T-cell (primary cell): ENCODE measurements around the gene TM7SF3. TPM values are rescaled to one million over a fixed set of nuclear protein-coding genes. Genes with fewer than 3 reads are reported as not detected.

Source experiments
- ATAC-seq, 4 experiments: fragments of 200-7000 bp in 3 of 4; fragments of 150-1000 bp in 1 of 4; cut with Tn5 transposase; replicated peaks in 1 of 4; 1 replicate in 3 of 4; 2 replicates in 1 of 4; pipeline ENCODE4 v1.10.0; 2021; ENCODE audit warnings: moderate library complexity in 3 of 4, mild to moderate bottlenecking in 2 of 4, moderate number of reproducible peaks in 1 of 4
- CTCF ChIA-PET, 2 donors: fragments of 300-600 bp; sonication (Branson Sonifier 250); formaldehyde crosslinking; loops; one replicate each; lab custom pipeline; 2022; ENCODE audit warnings: antibody characterized with exemption in 2 of 2; lab: Charles Lee
- POLR2A ChIA-PET, 2 donors: fragments of 300-600 bp; sonication (Branson Sonifier 250); formaldehyde crosslinking; loops; one replicate each; lab custom pipeline; 2022; ENCODE audit warnings: antibody characterized with exemption in 2 of 2; lab: Charles Lee
- DNase-seq, 35 experiments: peaks; one replicate each; pipeline versions ENCODE4 v3.0.0 to v3.0.0-alpha.2; 2013 to 2023
- H3K27ac ChIP-seq: one replicate; pipeline ENCODE4 v1.5.1; 2013; ENCODE audit warnings: low read length
- H3K27me3 ChIP-seq, 2 experiments: replicated peaks in 1 of 2; 1 replicate in 1 of 2; 2 replicates in 1 of 2; pipeline versions ENCODE4 v1.6.1 to v1.7.0; 2013; ENCODE audit warnings: low read length in 1 of 2, mixed read lengths in 1 of 2; ENCODE audit not compliant: control insufficient read depth in 2 of 2, insufficient read depth in 2 of 2; ENCODE audit errors: extremely low read depth in 1 of 2
- H3K36me3 ChIP-seq, 2 donors: 1 replicate in 1 of 2; 2 replicates in 1 of 2; pipeline versions ENCODE4 v1.6.1 to v1.7.0; 2013; ENCODE audit warnings: low read length in 1 of 2; ENCODE audit not compliant: control insufficient read depth in 2 of 2, insufficient read depth in 1 of 2; ENCODE audit errors: extremely low read depth in 1 of 2
- H3K4me1 ChIP-seq, 2 experiments: 1 replicate in 1 of 2; 2 replicates in 1 of 2; pipeline versions ENCODE4 v1.6.1 to v1.7.0; 2013; ENCODE audit warnings: low read length in 2 of 2, mixed read lengths in 1 of 2; ENCODE audit not compliant: insufficient read depth in 2 of 2, control insufficient read depth in 1 of 2; ENCODE audit errors: extremely low read depth in 1 of 2
- H3K4me3 ChIP-seq, 2 donors: 1 replicate in 1 of 2; 2 replicates in 1 of 2; pipeline versions ENCODE4 v1.5.1 to v1.7.0; 2013; ENCODE audit warnings: mild to moderate bottlenecking in 2 of 2, low read length in 1 of 2, moderate library complexity in 1 of 2; ENCODE audit not compliant: control insufficient read depth in 1 of 2; ENCODE audit errors: extremely low read depth in 1 of 2
- H3K9me3 ChIP-seq: 2 replicates; pipeline ENCODE4 v1.7.0; 2013
- H3K27ac Mint-ChIP-seq, 2 donors: one replicate each; pipeline ENCODE4 v1.8.0; 2020 to 2021; ENCODE audit warnings: mild to moderate bottlenecking in 2 of 2, mixed read lengths in 2 of 2
- H3K27me3 Mint-ChIP-seq, 2 donors: one replicate each; pipeline ENCODE4 v1.8.0; 2021 to 2022; ENCODE audit warnings: mixed read lengths in 2 of 2
- H3K36me3 Mint-ChIP-seq: one replicate; pipeline ENCODE4 v1.8.0; 2021; ENCODE audit warnings: mixed read lengths
- H3K4me1 Mint-ChIP-seq, 3 donors: one replicate each; pipeline ENCODE4 v1.8.0; 2020 to 2022; ENCODE audit warnings: mixed read lengths in 3 of 3, mild to moderate bottlenecking in 1 of 3
- H3K4me3 Mint-ChIP-seq, 3 donors: one replicate each; pipeline ENCODE4 v1.8.0; 2020 to 2022; ENCODE audit warnings: mild to moderate bottlenecking in 3 of 3, mixed read lengths in 3 of 3, moderate library complexity in 3 of 3
- H3K9me3 Mint-ChIP-seq, 3 donors: one replicate each; pipeline ENCODE4 v1.8.0; 2020 to 2022; ENCODE audit warnings: mixed read lengths in 3 of 3
- WGBS: methylation state at CpG from one replicate; pipeline ENCODE4 v1.1.5; 2013; ENCODE audit warnings: missing lambda C conversion rate; ENCODE audit not compliant: insufficient coverage; 5-methylcytosine and 5-hydroxymethylcytosine counted together
- total RNA-seq, 35 experiments: library from RNA in 6 of 35; stranded (reverse) in 6 of 35; fragments of 120-200 nt in 1 of 35; gene quantifications; one replicate each; pipeline versions ENCODE4 v1.2.1 to v1.2.4 and lab custom pipeline; 2013 to 2026

TM7SF3 gene
- total RNA-seq, 5 donors from 2014 or later (not counting 1 experiment from before 2014, with no cell fraction given) = 24.9 to 30.6 (median 26.8) TPM

DNA sequence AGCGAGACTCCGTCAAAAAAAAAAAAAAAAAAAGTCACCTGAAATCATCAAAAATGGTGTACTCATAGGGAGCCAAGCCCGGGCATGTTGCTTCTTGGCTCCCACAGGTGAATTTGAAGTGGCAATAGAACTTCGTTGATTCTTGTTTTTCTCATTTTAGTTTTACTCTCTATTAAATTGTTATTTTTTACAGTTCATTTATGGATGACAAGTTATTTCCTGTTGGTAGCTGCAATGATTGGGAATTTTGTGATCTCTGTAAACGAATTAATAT, 1.3 kb downstream of the TM7SF3 start:
- Histone ChIP-seq H3K27ac (no peak overlapping the region), H3K4me1 (peaks cover 25 to 28% of the 10 kb centered on the region in 2 experiments), H3K36me3 (no peaks in the 10 kb centered on the region), H3K4me3 (no peak overlapping the region), H3K9me3 (no peaks in the 10 kb centered on the region), H3K27me3 (no peaks in the 10 kb centered on the region)
- ATAC-seq (no peak), DNase-seq (no peak)
- Mint-ChIP-seq H3K4me3 (peak overlapping the region; percentile 82 to 94 (median 91)), H3K4me1 (peaks cover 57 to 61% (median 59%) of the 10 kb centered on the region in 3 donors), H3K27ac (no peak overlapping the region), H3K36me3 (peaks cover 16% of the 10 kb centered on the region), H3K27me3 (no peaks in the 10 kb centered on the region), H3K9me3 (no peaks in the 10 kb centered on the region)
- no CpG with 5 or more reads among the region's 5 CpGs for WGBS
- ChIA-PET POLR2A (interaction anchor here in 1 of 2 donors (1.2 kb wide), 1 partner anchor 10 kb away, joined by 3 read pairs; no protein-coding TSS in a partner anchor), CTCF (interaction anchor here in 1 of 2 donors (0.7 to 3.9 kb wide), 4 partner anchors 179 to 292 kb away, joined by 3 to 89 read pairs (median 5); no protein-coding TSS in a partner anchor)

DNA sequence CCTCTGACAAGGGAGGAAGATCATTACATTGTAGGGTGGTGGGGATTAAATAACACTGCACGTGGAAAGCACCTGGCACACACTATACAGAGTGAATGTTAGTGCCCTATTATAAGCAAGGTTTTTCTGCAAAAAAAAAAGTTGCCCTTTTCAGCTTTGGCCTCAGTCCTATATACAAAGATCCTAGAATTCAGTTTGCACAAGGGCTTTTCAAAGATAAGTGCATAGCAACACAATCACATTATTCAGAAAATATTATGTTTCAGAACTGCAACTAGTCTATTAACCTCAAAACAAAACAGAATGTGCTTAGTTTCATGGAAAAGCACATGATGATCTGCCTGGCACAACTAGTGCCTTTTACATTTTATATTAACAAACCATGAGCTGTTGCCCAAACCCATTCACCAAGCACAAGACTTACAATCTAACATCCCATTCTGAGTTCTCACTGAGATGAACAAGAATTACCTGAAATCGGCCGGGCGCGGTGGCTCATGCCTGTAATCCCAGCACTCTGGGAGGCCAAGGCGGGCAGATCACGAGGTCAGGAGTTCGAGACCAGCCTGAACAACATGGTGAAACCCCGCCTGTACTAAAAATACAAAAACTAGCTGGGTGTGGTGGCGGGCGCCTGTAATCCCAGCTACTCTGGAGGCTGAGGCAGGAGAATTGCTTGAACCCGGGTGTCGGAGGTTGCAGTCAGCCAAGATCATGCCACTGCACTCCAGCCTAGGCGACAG, 1.8 kb downstream of the TM7SF3 start:
- DNase-seq (no peak), ATAC-seq (no peak)
- Histone ChIP-seq H3K4me1 (peaks cover 25 to 28% of the 10 kb centered on the region in 2 experiments), H3K27me3 (no peaks in the 10 kb centered on the region), H3K4me3 (no peak overlapping the region), H3K36me3 (no peaks in the 10 kb centered on the region), H3K27ac (no peak overlapping the region), H3K9me3 (no peaks in the 10 kb centered on the region)
- ChIA-PET CTCF (interaction anchor here (0.7 to 3.9 kb wide), 4 partner anchors 101 to 293 kb away, joined by 3 to 89 read pairs (median 5); no protein-coding TSS in a partner anchor), POLR2A (no interaction called here)
- Mint-ChIP-seq H3K27me3 (no peaks in the 10 kb centered on the region), H3K36me3 (peaks cover 16% of the 10 kb centered on the region), H3K27ac (no peak overlapping the region), H3K4me1 (peaks cover 58 to 66% (median 59%) of the 10 kb centered on the region in 3 donors), H3K4me3 (peak overlapping the region; percentile 24 to 82 (median 29)), H3K9me3 (no peaks in the 10 kb centered on the region)
- 97% methylated on average over 10 of the region's 14 CpGs for WGBS

DNA sequence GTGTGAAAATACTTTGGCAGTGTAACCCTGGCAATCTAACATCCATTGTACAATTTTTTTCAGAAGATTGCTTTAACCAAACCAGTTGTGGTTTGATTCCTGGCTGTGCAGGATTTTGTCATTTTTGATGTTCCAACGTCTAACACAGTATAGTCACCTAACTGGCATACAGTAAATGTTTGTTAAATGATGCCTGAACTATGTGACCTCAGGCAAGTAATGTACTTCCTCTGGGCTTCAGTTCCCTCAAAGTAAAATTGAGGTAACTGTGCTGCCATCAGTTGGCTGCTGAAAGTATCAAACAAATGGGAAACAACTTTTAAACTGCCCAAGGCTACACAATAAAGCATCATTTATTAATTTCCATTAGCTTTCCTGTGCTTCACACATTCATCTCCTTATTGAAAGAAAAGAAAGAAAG, 4.3 kb downstream of the TM7SF3 start:
- Histone ChIP-seq H3K27me3 (no peaks in the 10 kb centered on the region), H3K4me3 (no peak overlapping the region), H3K27ac (no peak overlapping the region), H3K4me1 (peaks cover 16 to 22% of the 10 kb centered on the region in 2 experiments), H3K36me3 (no peaks in the 10 kb centered on the region), H3K9me3 (no peaks in the 10 kb centered on the region)
- no peaks in the 10 kb centered on the region for H3K27me3 Mint-ChIP-seq
- no CpG with 5 or more reads among the region's 1 CpG for WGBS
- no peaks in the 10 kb centered on the region for H3K9me3 Mint-ChIP-seq
- peak overlapping the region in 1 of 3 donors; percentile 17 for H3K4me3 Mint-ChIP-seq
- DNase-seq (no peak), ATAC-seq (no peak)
- H3K4me1 Mint-ChIP-seq = peaks cover 56 to 64% (median 57%) of the 10 kb centered on the region in 3 donors
- POLR2A ChIA-PET = no interaction called here
- peaks cover 16% of the 10 kb centered on the region for H3K36me3 Mint-ChIP-seq
- H3K27ac Mint-ChIP-seq = no peak overlapping the region
- CTCF ChIA-PET = interaction anchor here (1.0 to 1.3 kb wide), 2 partner anchors 15 to 86 kb away, joined by 3 to 4 read pairs; no protein-coding TSS in a partner anchor

DNA sequence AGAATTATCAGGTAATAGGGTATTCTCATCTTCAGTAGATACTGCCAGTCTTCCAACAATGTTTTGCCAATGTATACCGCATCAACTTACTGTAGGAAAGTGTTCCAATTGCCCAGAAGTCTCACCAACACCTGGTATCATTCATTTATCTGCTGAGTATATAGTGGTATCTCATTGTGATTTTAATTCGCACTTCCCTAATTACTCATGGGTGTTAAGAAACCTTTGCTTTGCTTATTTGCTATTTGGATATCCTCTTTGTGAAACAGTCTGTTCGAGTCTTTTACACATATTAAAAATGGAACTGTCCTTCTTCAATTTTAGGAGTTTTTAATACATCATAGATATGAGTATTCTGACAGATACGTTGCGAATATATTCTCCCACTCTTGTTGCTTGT, 6.1 kb downstream of the TM7SF3 start:
- H3K36me3 ChIP-seq = peaks cover 0 to 2% of the 10 kb centered on the region in 2 donors
- H3K4me1 Mint-ChIP-seq = peaks cover 47 to 65% (median 53%) of the 10 kb centered on the region in 3 donors
- H3K27ac Mint-ChIP-seq = no peak overlapping the region
- no peaks in the 10 kb centered on the region for H3K27me3 Mint-ChIP-seq
- H3K27ac ChIP-seq = no peak overlapping the region
- peaks cover 5 to 11% of the 10 kb centered on the region in 2 experiments for H3K4me1 ChIP-seq
- POLR2A ChIA-PET = no interaction called here
- no peak overlapping the region for H3K4me3 ChIP-seq
- H3K36me3 Mint-ChIP-seq = peaks cover 16% of the 10 kb centered on the region
- no peak for ATAC-seq
- H3K27me3 ChIP-seq = no peaks in the 10 kb centered on the region
- no peaks in the 10 kb centered on the region for H3K9me3 Mint-ChIP-seq
- DNase-seq = no peak
- H3K9me3 ChIP-seq = no peaks in the 10 kb centered on the region
- WGBS = no CpG with 5 or more reads among the region's 5 CpGs
- CTCF ChIA-PET = no interaction called here
- H3K4me3 Mint-ChIP-seq = no peak overlapping the region

DNA sequence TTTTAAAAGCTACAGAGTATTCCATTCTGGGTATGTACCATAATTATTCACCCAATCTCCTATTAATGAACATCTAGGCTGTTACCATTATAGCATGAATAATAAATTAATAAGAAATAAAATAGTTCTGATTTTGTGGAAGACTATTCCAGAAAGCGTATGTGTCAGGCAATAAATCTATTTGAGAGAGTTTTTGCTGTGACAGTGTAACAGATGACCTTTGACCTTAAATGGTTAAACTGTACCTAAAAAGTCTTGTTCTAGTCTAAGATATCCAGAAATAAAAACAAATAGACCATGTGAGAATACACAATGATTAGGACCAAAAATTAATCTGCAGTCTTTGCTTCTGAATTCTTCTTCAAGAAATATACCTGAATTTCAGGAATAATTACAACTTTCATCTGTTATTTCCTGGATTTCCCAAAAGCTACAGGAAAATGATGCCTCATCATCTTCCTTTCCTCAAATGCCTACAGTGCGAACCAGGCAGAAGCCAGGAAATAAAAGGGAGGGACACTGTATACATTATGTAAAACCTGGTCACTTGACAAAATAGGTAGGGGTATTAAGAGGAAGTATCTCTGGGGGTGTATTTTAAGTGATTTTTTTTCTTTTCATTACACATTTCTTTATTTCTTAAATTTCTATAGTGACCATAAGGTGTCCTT, 7.3 kb downstream of the TM7SF3 start:
- DNase-seq = no peak
- peaks cover 39 to 59% (median 48%) of the 10 kb centered on the region in 3 donors for H3K4me1 Mint-ChIP-seq
- no peak for ATAC-seq
- peaks cover 0 to 2% of the 10 kb centered on the region in 2 donors for H3K36me3 ChIP-seq
- CTCF ChIA-PET = no interaction called here
- no peaks in the 10 kb centered on the region for H3K27me3 Mint-ChIP-seq
- H3K36me3 Mint-ChIP-seq = peaks cover 17% of the 10 kb centered on the region
- no peak overlapping the region for H3K27ac Mint-ChIP-seq
- H3K9me3 ChIP-seq = no peaks in the 10 kb centered on the region
- WGBS = no CpG with 5 or more reads among the region's 2 CpGs
- no peaks in the 10 kb centered on the region for H3K27me3 ChIP-seq
- H3K4me3 ChIP-seq = no peak overlapping the region
- H3K27ac ChIP-seq = no peak overlapping the region
- H3K4me3 Mint-ChIP-seq = no peak overlapping the region
- H3K4me1 ChIP-seq = peaks cover 2 to 5% of the 10 kb centered on the region in 2 experiments
- POLR2A ChIA-PET = no interaction called here
- no peaks in the 10 kb centered on the region for H3K9me3 Mint-ChIP-seq

DNA sequence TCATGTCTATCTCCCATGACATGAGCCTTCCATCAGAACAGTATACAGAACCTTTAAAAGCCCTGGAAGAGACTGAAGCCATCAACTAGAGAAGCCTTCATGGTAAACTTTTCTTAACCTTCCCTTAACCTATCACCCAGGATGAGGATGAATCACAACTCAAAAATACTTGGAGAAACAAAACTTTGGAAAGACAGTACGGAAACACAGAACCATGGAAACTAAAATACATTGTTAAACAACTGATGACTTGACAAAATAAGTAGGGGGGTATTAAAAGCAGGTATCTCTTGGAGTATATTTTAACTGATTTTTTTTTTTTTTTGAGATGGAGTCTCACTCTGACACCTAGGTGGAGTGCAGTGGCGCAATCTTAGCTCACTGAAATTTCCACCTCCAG, 8.7 kb downstream of the TM7SF3 start:
- Histone ChIP-seq H3K4me1 (peaks cover 4% of the 10 kb centered on the region in 2 experiments), H3K36me3 (peaks cover 3 to 10% of the 10 kb centered on the region in 2 donors), H3K27ac (no peak overlapping the region), H3K27me3 (no peaks in the 10 kb centered on the region), H3K4me3 (no peak overlapping the region), H3K9me3 (no peaks in the 10 kb centered on the region)
- Mint-ChIP-seq H3K9me3 (no peaks in the 10 kb centered on the region), H3K4me3 (no peak overlapping the region), H3K27me3 (no peaks in the 10 kb centered on the region), H3K36me3 (peaks cover 15% of the 10 kb centered on the region), H3K27ac (peak overlapping the region in 1 of 2 donors; percentile 23), H3K4me1 (peaks cover 37 to 51% (median 44%) of the 10 kb centered on the region in 3 donors)
- no peak for ATAC-seq
- ChIA-PET CTCF (interaction anchor here in 1 of 2 donors (0.6 kb wide), 2 partner anchors 9 to 170 kb away, joined by 3 read pairs; no protein-coding TSS in a partner anchor), POLR2A (no interaction called here)
- no CpG with 5 or more reads among the region's 2 CpGs for WGBS
- no peak for DNase-seq
